ENCODE measurements around the gene RAB3A. TPM values are rescaled to one million over a fixed set of nuclear protein-coding genes. Genes with fewer than 3 reads are reported as not detected.

RAB3A gene
- total RNA-seq, 1 experiment from 2014 or later, result 6.7 TPM

- H3K27me3 ChIP-seq (ENCODE audit: low read length), result no peaks in the 10 kb centered on the region
- CTCF ChIA-PET, result interaction anchor here (0.7 to 2.4 kb wide), 7 partner anchors 24 to 139 kb away, joined by 6 to 27 read pairs (median 6); partner anchors contain the start of genes MPV17L2 and RAB3A
- ATAC-seq, result no peak
- H3K36me3 ChIP-seq (ENCODE audit: low read depth, low read length), result no peaks in the 10 kb centered on the region
- no peaks in the 10 kb centered on the region for H3K79me2 ChIP-seq (ENCODE audit: low read length)
- H3K27ac ChIP-seq (ENCODE audit: low read length), result no peak overlapping the region
- DNase-seq, result no peak
- H3K9ac ChIP-seq (ENCODE audit: low read length), result no peak overlapping the region
- no peak overlapping the region for H2AFZ ChIP-seq (ENCODE audit: low read length)
- no peak overlapping the region for H3K4me2 ChIP-seq (ENCODE audit: low read length)
- H3K4me3 ChIP-seq (ENCODE audit: low read length), result no peak overlapping the region
- no peaks in the 10 kb centered on the region for H3F3A ChIP-seq (ENCODE audit: low read length, unreplicated experiment)
- TF ChIP-seq EZH2phosphoT487 (IDR thresholded peaks at IDR 0.05; ENCODE audit: borderline replicate concordance, low read length), result no peak
- TF ChIP-seq, protein P1, sequence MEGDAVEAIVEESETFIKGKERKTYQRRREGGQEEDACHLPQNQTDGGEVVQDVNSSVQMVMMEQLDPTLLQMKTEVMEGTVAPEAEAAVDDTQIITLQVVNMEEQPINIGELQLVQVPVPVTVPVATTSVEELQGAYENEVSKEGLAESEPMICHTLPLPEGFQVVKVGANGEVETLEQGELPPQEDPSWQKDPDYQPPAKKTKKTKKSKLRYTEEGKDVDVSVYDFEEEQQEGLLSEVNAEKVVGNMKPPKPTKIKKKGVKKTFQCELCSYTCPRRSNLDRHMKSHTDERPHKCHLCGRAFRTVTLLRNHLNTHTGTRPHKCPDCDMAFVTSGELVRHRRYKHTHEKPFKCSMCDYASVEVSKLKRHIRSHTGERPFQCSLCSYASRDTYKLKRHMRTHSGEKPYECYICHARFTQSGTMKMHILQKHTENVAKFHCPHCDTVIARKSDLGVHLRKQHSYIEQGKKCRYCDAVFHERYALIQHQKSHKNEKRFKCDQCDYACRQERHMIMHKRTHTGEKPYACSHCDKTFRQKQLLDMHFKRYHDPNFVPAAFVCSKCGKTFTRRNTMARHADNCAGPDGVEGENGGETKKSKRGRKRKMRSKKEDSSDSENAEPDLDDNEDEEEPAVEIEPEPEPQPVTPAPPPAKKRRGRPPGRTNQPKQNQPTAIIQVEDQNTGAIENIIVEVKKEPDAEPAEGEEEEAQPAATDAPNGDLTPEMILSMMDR (conservative IDR thresholded peaks at IDR 0.05; ENCODE audit: low read depth, low read length), result no peak
- TF ChIP-seq EZH2 (IDR thresholded peaks at IDR 0.05; ENCODE audit: low read length, unreplicated experiment), result no peak
- H3K4me1 ChIP-seq (ENCODE audit: insufficient read depth, low read length), result peaks cover 12% of the 10 kb centered on the region
- POLR2A ChIA-PET (ENCODE audit: unreplicated experiment), result interaction anchor here (0.5 to 0.6 kb wide), 2 partner anchors 62 to 119 kb away, joined by 5 to 8 read pairs; no protein-coding TSS in a partner anchor
- no peaks in the 10 kb centered on the region for H3K9me2 ChIP-seq (replicated peaks; ENCODE audit: low read length)
- no TSS peak for BruUV-seq (replicated peaks)
- no peaks in the 10 kb centered on the region for H4K20me1 ChIP-seq (ENCODE audit: low read length)
- intact Hi-C loops (cut with micrococcal nuclease), result loop anchor here (1.0 to 2.0 kb wide), 2 partner anchors 48 to 139 kb away; partner anchors contain the start of gene RAB3A
- H3K9me3 ChIP-seq (ENCODE audit: low read length), result no peaks in the 10 kb centered on the region
Observed at GRCh38 chr19:18252370-18252717, 48.5 kb upstream of the RAB3A start.

DNA sequence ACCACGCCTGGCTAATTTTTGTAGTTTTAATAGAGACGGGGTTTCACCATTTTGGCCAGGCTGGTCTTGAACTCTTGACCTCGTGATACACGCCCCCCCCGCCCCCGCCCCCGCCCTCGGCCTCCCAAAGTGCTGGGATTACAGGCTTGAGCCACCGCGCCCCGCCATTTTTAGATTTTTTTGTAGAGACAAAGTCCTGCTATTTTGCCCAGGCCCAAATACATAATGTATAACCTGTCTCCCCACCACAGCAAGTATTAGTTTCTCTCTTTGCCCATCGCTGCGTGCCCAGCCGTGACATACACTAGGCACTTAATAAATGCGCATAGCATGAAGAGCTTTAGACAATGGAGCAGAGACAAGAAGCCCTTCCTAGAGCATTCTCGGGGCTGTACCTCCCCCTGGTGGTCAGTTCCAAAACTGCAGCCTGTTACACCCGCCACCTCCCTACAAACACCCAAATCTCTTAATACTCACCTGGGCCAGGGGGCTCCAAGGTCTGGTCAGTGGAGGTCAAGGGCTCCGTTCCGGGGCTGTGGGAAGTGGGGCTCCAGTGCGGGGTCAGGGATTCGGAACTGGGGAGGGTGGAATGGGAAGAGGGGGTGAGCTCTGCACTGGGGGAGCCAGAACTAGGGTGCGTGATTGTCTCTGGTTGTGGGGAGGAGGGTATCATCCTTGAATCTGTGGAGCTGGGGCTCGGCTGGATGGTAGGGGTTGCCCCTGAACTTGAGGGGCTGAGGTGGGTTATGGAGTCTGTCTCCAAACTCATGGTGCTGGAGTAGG lies 47.9 kb upstream of the RAB3A start:
- H3K4me1 ChIP-seq (ENCODE audit: insufficient read depth, low read length), result peaks cover 12% of the 10 kb centered on the region
- intact Hi-C loops (cut with micrococcal nuclease), result loop anchor here (1.0 to 2.0 kb wide), 3 partner anchors 43 to 138 kb away; partner anchors contain the start of gene RAB3A
- ChIA-PET CTCF (interaction anchor here (0.6 to 2.4 kb wide), 9 partner anchors 18 to 183 kb away, joined by 3 to 27 read pairs (median 6); partner anchors contain the start of genes MPV17L2 and RAB3A), POLR2A (ENCODE audit: unreplicated experiment) (interaction anchor here (0.5 kb wide), 1 partner anchor 62 kb away, joined by 8 read pairs; no protein-coding TSS in a partner anchor)
- TF ChIP-seq, protein P1 (conservative IDR thresholded peaks at IDR 0.05; ENCODE audit: low read depth, low read length), result peak; percentile 94
- TF ChIP-seq EZH2phosphoT487 (IDR thresholded peaks at IDR 0.05; ENCODE audit: borderline replicate concordance, low read length), result no peak
- peak; percentile 77 for ATAC-seq
- no TSS peak for BruUV-seq (replicated peaks)
- H3K79me2 ChIP-seq (ENCODE audit: low read length), result no peaks in the 10 kb centered on the region
- H3F3A ChIP-seq (ENCODE audit: low read length, unreplicated experiment), result no peaks in the 10 kb centered on the region
- no peak overlapping the region for H3K4me3 ChIP-seq (ENCODE audit: low read length)
- no peaks in the 10 kb centered on the region for H3K9me2 ChIP-seq (replicated peaks; ENCODE audit: low read length)
- no peaks in the 10 kb centered on the region for H3K9me3 ChIP-seq (ENCODE audit: low read length)
- no peaks in the 10 kb centered on the region for H4K20me1 ChIP-seq (ENCODE audit: low read length)
- H3K27ac ChIP-seq (ENCODE audit: low read length), result no peak overlapping the region
- H3K4me2 ChIP-seq (ENCODE audit: low read length), result no peak overlapping the region
- H3K36me3 ChIP-seq (ENCODE audit: low read depth, low read length), result no peaks in the 10 kb centered on the region
- no peak overlapping the region for H3K9ac ChIP-seq (ENCODE audit: low read length)
- H3K27me3 ChIP-seq (ENCODE audit: low read length), result no peaks in the 10 kb centered on the region
- H2AFZ ChIP-seq (ENCODE audit: low read length), result no peak overlapping the region
- DNase-seq, result peak; percentile 87

- Histone ChIP-seq H3K27ac (ENCODE audit: low read length) (no peak overlapping the region), H2AFZ (ENCODE audit: low read length) (no peak overlapping the region), H3K9me2 (replicated peaks; ENCODE audit: low read length) (no peaks in the 10 kb centered on the region), H3K27me3 (ENCODE audit: low read length) (no peaks in the 10 kb centered on the region), H3K9ac (ENCODE audit: low read length) (no peak overlapping the region), H3K4me3 (ENCODE audit: low read length) (no peak overlapping the region), H3K4me1 (ENCODE audit: insufficient read depth, low read length) (peaks cover 12% of the 10 kb centered on the region), H3K4me2 (ENCODE audit: low read length) (no peak overlapping the region), H3F3A (ENCODE audit: low read length, unreplicated experiment) (no peaks in the 10 kb centered on the region), H3K79me2 (ENCODE audit: low read length) (no peaks in the 10 kb centered on the region), H3K9me3 (ENCODE audit: low read length) (no peaks in the 10 kb centered on the region), H3K36me3 (ENCODE audit: low read depth, low read length) (no peaks in the 10 kb centered on the region), H4K20me1 (ENCODE audit: low read length) (no peaks in the 10 kb centered on the region)
- ATAC-seq (no peak), DNase-seq (no peak)
- no TSS peak for BruUV-seq (replicated peaks)
- intact Hi-C loops (cut with micrococcal nuclease), result no loop called here
- TF ChIP-seq EZH2 (IDR thresholded peaks at IDR 0.05; ENCODE audit: low read length, unreplicated experiment), result no peak
- no peak for TF ChIP-seq EZH2phosphoT487 (IDR thresholded peaks at IDR 0.05; ENCODE audit: borderline replicate concordance, low read length)
- TF ChIP-seq, protein P1 (conservative IDR thresholded peaks at IDR 0.05; ENCODE audit: low read depth, low read length), result no peak
- POLR2A ChIA-PET (ENCODE audit: unreplicated experiment), result no interaction called here
- CTCF ChIA-PET, result no interaction called here
Observed at GRCh38 chr19:18249834-18250233, 46.0 kb upstream of the RAB3A start.
